Right ventricle myocardium superior (tissue), 1 donor: ENCODE data around the gene OR6C2. TPM values are rescaled to one million over a fixed set of nuclear protein-coding genes. Genes with fewer than 3 reads are reported as not detected.
"Not testable (repeated sequence)": the region's sequence is repeated elsewhere in the genome, so short reads cannot be mapped to it uniquely, and the experiment has no call there.

ENCODE experiments used
- ATAC-seq: fragments of 200-7000 bp; cut with Tn5 transposase; one replicate; pipeline ENCODE4 v1.9.1; 2020; ENCODE audit warnings: mild to moderate bottlenecking; ENCODE audit not compliant: poor library complexity
- DNase-seq: peaks from one replicate; pipeline ENCODE4 v3.0.0-alpha.2; 2020
- intact Hi-C: fragments of 100-400 bp; cut with DNase I; formaldehyde crosslinking; loops from one replicate; pipeline ENCODE4 v1.11.2; 2022
- total RNA-seq: library from RNA; stranded (reverse); fragmentation: NEBNext Ultra II Directional; extraction: Animal tissue kit (Norgen Biotek cat#: 25700); gene quantifications from one replicate; pipeline ENCODE4 v1.2.1, GENCODE V29; 2021
- donor health status: DM: no; HTN: yes; CAD: no; lungs with severe emphysema.

OR6C2 gene
- total RNA-seq, 1 donor from 2014 or later, result not detected

DNA sequence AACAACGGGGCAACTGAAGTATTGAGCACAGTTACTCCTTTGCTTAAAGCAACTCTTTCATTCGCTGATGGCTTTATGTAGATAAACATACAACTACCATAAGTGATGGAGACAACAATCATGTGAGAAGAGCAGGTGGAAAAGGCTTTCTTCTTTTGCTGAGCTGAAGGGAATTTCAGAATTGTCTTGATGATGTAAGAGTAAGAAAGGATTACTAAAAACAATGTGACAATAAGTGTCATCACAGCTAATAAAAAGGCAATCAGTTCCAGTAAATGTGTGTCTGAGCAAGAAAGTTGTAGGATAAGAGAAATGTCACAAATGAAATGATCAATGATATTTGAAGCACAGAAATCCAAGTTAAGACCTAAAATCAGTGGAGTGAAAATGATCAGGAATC lies 25.4 kb downstream of the OR6C2 start:
- no peak for ATAC-seq
- DNase-seq, result no peak
- intact Hi-C loops, result no loop called here

- intact Hi-C loops, result no loop called here
- ATAC-seq (no peak), DNase-seq (no peak)
Measured at GRCh38 chr12:55470088-55470829, 26.4 kb downstream of the OR6C2 start, which contains the start of gene OR6C70. TSS of gene OR6C70 (minus strand) at chr12:55470138. CDS start at chr12:55470138, 0 bp downstream.

- DNase-seq, result no peak
- intact Hi-C loops, result no loop called here
- ATAC-seq, result no peak
Measured at GRCh38 chr12:55472264-55472663, 28.4 kb downstream of the OR6C2 start.

DNA sequence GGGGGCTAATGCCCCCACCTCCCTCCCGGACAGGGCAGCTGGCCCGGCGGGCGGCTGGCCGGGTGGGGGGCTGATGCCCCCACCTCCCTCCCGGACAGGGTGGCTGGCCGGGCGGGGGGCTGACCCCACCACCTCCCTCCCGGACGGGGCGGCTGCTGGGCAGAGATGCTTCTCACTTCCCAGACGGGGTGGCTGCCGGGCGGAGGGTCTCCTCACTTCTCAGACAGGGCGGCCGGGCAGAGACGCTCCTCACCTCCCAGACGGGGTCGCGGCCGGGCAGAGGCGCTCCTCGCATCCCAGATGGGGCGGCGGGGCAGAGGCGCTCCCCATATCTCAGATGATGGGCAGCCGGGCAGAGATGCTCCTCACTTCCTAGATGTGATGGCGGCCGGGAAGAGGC lies 35.3 kb downstream of the OR6C2 start:
- DNase-seq, intact Hi-C loops, ATAC-seq: not testable (repeated sequence)

- ATAC-seq, intact Hi-C loops, DNase-seq: not testable (repeated sequence)
Measured at GRCh38 chr12:55484284-55484683, 40.4 kb downstream of the OR6C2 start.

GRCh38 chr12:55492078-55492477 lies 48.2 kb downstream of the OR6C2 start, which contains the start of gene OR6C68:
TSS of gene OR6C68 (plus strand) at chr12:55492378. CDS start at chr12:55492378, 0 bp downstream.
- no peak for ATAC-seq
- no peak for DNase-seq
- intact Hi-C loops, result no loop called here

GRCh38 chr12:55495490-55495889 lies 51.6 kb downstream of the OR6C2 start:
- no peak for DNase-seq
- no peak for ATAC-seq
- intact Hi-C loops, result no loop called here

GRCh38 chr12:55499231-55499630 lies 55.4 kb downstream of the OR6C2 start:
- DNase-seq (no peak), ATAC-seq (no peak)
- intact Hi-C loops, result no loop called here

DNA sequence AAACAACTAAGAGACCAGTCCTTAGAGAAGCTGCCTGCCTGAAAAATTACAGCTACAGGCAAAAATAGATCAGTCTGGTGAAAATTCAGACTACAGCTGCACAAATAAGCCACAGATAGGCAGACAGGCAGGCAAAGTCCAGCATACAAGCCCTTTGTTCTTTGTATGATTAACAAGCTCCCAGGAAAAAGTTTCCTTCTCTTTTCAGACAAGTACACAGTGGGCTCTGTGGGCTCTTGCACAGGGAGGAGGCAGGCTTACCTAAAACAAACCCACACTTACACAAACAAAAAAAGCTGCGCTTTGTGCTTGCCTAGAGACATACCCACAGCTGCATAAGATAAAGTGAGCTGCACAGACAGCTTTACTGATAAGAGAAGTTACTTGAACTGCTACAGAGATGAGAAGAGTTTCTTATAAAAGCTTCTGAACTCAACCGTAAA lies 56.0 kb downstream of the OR6C2 start:
- DNase-seq, result no peak
- no peak for ATAC-seq
- intact Hi-C loops, result no loop called here

DNA sequence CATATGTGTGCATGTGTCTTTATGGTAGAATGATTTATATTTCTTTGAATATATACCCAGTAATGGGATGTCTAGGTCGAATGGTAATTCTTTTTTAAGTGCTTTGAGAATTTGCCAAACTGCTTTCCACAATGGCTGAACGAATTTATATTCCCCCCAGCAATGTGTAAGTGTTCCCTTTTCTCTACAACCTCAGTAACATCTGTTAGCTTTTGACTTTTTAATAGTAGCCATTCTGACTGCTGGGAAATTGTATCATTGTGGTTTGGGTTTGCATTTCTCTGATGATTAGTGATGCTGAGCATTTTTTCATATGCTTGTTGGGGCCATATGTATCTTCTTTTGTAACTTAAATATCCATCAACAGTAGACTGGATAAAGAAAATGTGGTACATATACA lies 57.7 kb downstream of the OR6C2 start:
- DNase-seq, result no peak
- intact Hi-C loops, result no loop called here
- no peak for ATAC-seq

Other genes starting within 250 kb of the OR6C2 start
- not detected for gene OR10A7, start 223.1 kb upstream of the OR6C2 start, total RNA-seq
- gene OR6C74, start 199.5 kb upstream of the OR6C2 start, total RNA-seq, result not detected
- not detected for gene OR6C6, start 147.5 kb upstream of the OR6C2 start, total RNA-seq
- gene OR6C1, start 129.7 kb upstream of the OR6C2 start, total RNA-seq, result not detected
- not detected for gene OR6C3, start 113.3 kb upstream of the OR6C2 start, total RNA-seq
- not detected for gene OR6C75, start 81.1 kb upstream of the OR6C2 start, total RNA-seq
- gene OR6C65, start 43.5 kb upstream of the OR6C2 start, total RNA-seq, result not detected
- not detected for gene OR6C76, start 17.8 kb upstream of the OR6C2 start, total RNA-seq
- not detected for gene OR6C70, start 26.1 kb downstream of the OR6C2 start, total RNA-seq
- gene OR6C68, start 48.3 kb downstream of the OR6C2 start, total RNA-seq, result not detected
- not detected for gene OR6C4, start 105.5 kb downstream of the OR6C2 start, total RNA-seq
- gene OR2AP1, start 128.4 kb downstream of the OR6C2 start, total RNA-seq, result not detected
- not detected for gene OR10P1, start 192.8 kb downstream of the OR6C2 start, total RNA-seq